ENCODE data around the gene DCD. TPM values are rescaled to one million over a fixed set of nuclear protein-coding genes. Genes with fewer than 3 reads are reported as not detected.

DCD gene
- total and polyA plus RNA-seq, 10 of the 15 experiments (the other 5 are each of a cell fraction or from before 2014, with no cell fraction given), result not detected

- TF ChIP-seq IRF3 (IDR thresholded peaks at IDR 0.05) (no peak), IKZF1 (conservative IDR thresholded peaks at IDR 0.05) (no peak), REST (IDR thresholded peaks at IDR 0.05; ENCODE audit: low read depth, low read length) (no peak)
Observed at GRCh38 chr12:54603173-54603814, 44.9 kb downstream of the DCD start (continued).

- no peak for ATAC-seq
- ChIA-PET POLR2A (no interaction called here), SMC1A (ENCODE audit: uncharacterized antibody, unreplicated experiment) (no interaction called here), RAD21 (ENCODE audit: unreplicated experiment) (no interaction called here), CTCF (interaction anchor here (0.6 to 6.3 kb wide), 8 partner anchors 9 to 147 kb away, joined by 3 to 45 read pairs (median 4); no protein-coding TSS in a partner anchor)
- in situ Hi-C loops (cut with MboI) (no loop called here), intact Hi-C loops (cut with micrococcal nuclease; ENCODE audit: unreplicated experiment) (loop anchor here (2.0 to 5.0 kb wide), 2 partner anchors 355 to 470 kb away; no protein-coding TSS in a partner anchor)
- no peak overlapping the region for H3K27ac ChIP-seq (ENCODE audit: control insufficient read depth, insufficient read depth)
- DNase-seq (ENCODE audit: low read depth, low spot score), result no peak
- BruUV-seq (replicated peaks), result no TSS peak
- no peak overlapping the region for H3K9ac ChIP-seq (ENCODE audit: control insufficient read depth, insufficient read depth, low read length)
- no peak overlapping the region for H3K4me2 ChIP-seq (ENCODE audit: control insufficient read depth, insufficient read depth)
- no peak overlapping the region for H2AFZ ChIP-seq (ENCODE audit: control insufficient read depth, low read depth, low read length)
- H3K36me3 ChIP-seq (ENCODE audit: control insufficient read depth in 2 of 2, insufficient read depth in 2 of 2, low read length in 1 of 2), result no peaks in the 10 kb centered on the region
- FAIRE-seq, result no peak
- no peaks in the 10 kb centered on the region for H3K4me1 ChIP-seq (ENCODE audit: control insufficient read depth, insufficient read depth, low read length)
- no peak overlapping the region for H3K4me3 ChIP-seq
- no peaks in the 10 kb centered on the region; a peak in 1 of 4 replicates for H3K27me3 ChIP-seq (replicated peaks in 1 of 2; ENCODE audit: control insufficient read depth in 2 of 2, insufficient read depth in 2 of 2, low read length in 1 of 2)
- H3K79me2 ChIP-seq (ENCODE audit: control insufficient read depth, insufficient read depth, low read length), result no peaks in the 10 kb centered on the region
- WGBS (ENCODE audit: insufficient coverage, insufficient replicate concordance, low lambda C conversion rate, missing lambda C conversion rate), result 47% methylated on average over 2 of the region's 2 CpGs
- H3K9me3 ChIP-seq (replicated peaks; ENCODE audit: control insufficient read depth, insufficient read depth, low read length), result no peaks in the 10 kb centered on the region
- H4K20me1 ChIP-seq (ENCODE audit: control insufficient read depth, insufficient read depth), result no peaks in the 10 kb centered on the region
- TF ChIP-seq ZBTB40 (IDR thresholded peaks at IDR 0.05; ENCODE audit: borderline replicate concordance) (no peak), FOXM1 (IDR thresholded peaks at IDR 0.05; ENCODE audit: low read depth, low read length) (no peak), MYC (IDR thresholded peaks at IDR 0.05; ENCODE audit: insufficient read depth, insufficient read length, insufficient replicate concordance, low read length, severe bottlenecking) (no peak), KLF5 (IDR thresholded peaks at IDR 0.05; ENCODE audit: partially characterized antibody) (no peak), RAD21 (IDR thresholded peaks at IDR 0.05; ENCODE audit: insufficient read depth, low read depth, low read length) (no peak), BACH1 (IDR thresholded peaks at IDR 0.05; ENCODE audit: borderline replicate concordance) (no peak)
Observed at GRCh38 chr12:54602661-54603060, 45.5 kb downstream of the DCD start.
